Coronary artery (tissue), 2 donors: ENCODE measurements around the gene NCOA7.

Experiments
- DNase-seq: peaks from one replicate; pipeline ENCODE4 v3.0.0-alpha.2; 2017; ENCODE audit warnings: low spot score
- H3K27ac ChIP-seq, 2 donors: fragments of 200-600 bp; sonication (generic); one replicate each; pipeline ENCODE4 v1.5.1; 2016 to 2019
- H3K4me3 ChIP-seq: fragments of 200-600 bp; sonication (generic); 2 replicates; pipeline ENCODE4 v1.5.1; 2016; ENCODE audit warnings: mild to moderate bottlenecking, moderate library complexity
- CTCF ChIP-seq: fragments of 200-600 bp; sonication (generic); IDR thresholded peaks from one replicate; pipeline ENCODE4 v1.5.1; 2019; ENCODE audit warnings: antibody characterized with exemption

The NCOA7 gene

GRCh38 chr6:125807293-125807692, 16.5 kb downstream of the NCOA7 start:
- no peak for DNase-seq
- H3K27ac ChIP-seq = no peak overlapping the region
- no peak for TF ChIP-seq CTCF
- no peak overlapping the region for H3K4me3 ChIP-seq

- Histone ChIP-seq H3K4me3 (no peak overlapping the region), H3K27ac (no peak overlapping the region)
- DNase-seq = no peak
- TF ChIP-seq CTCF = no peak
These were observed 17.3 kb downstream of the NCOA7 start for GRCh38 chr6:125808060-125808459.

GRCh38 chr6:125808591-125808990, 17.8 kb downstream of the NCOA7 start:
- TF ChIP-seq CTCF = no peak
- no peak overlapping the region for H3K27ac ChIP-seq

GRCh38 chr6:125809570-125810170, 18.9 kb downstream of the NCOA7 start:
- Histone ChIP-seq H3K27ac (peak overlapping the region in 1 of 2 donors; percentile 2), H3K4me3 (no peak overlapping the region)
- DNase-seq = no peak
- TF ChIP-seq CTCF = no peak

More at GRCh38 chr6:125808591-125808990, 17.8 kb downstream of the NCOA7 start:
- H3K4me3 ChIP-seq = no peak overlapping the region
- DNase-seq = no peak

- no peak for DNase-seq
- no peak for TF ChIP-seq CTCF
- no peak overlapping the region for H3K4me3 ChIP-seq
- no peak overlapping the region for H3K27ac ChIP-seq
These were observed 19.7 kb downstream of the NCOA7 start for GRCh38 chr6:125810445-125810844.

- DNase-seq = no peak
- no peak for TF ChIP-seq CTCF
- peak overlapping the region in 1 of 2 donors; percentile 47 for H3K27ac ChIP-seq
- no peak overlapping the region for H3K4me3 ChIP-seq
These were observed 20.5 kb downstream of the NCOA7 start for GRCh38 chr6:125811259-125811658.
